ENCODE data around the gene DNAAF2.

The DNAAF2 gene

DNA sequence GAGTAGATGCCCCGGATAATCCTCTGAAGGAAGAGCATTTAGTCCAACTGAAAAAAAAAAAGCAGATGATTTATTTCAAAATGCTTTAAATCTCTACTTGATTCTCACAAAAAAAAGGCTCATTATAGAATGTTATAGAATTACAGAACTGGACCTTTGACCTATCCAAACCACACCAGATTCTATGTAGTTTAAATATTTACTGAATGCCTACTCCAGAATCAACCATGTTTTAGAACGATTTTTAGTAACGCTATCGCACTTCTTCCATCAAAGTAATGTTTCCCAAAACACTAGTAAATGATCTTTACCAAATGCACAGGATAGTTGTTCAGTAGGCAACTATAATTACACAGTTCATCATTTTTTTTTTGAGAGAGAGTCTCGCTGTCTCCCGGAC is 51.4 kb downstream of the DNAAF2 start:
- DNase-seq, result no peak

DNA sequence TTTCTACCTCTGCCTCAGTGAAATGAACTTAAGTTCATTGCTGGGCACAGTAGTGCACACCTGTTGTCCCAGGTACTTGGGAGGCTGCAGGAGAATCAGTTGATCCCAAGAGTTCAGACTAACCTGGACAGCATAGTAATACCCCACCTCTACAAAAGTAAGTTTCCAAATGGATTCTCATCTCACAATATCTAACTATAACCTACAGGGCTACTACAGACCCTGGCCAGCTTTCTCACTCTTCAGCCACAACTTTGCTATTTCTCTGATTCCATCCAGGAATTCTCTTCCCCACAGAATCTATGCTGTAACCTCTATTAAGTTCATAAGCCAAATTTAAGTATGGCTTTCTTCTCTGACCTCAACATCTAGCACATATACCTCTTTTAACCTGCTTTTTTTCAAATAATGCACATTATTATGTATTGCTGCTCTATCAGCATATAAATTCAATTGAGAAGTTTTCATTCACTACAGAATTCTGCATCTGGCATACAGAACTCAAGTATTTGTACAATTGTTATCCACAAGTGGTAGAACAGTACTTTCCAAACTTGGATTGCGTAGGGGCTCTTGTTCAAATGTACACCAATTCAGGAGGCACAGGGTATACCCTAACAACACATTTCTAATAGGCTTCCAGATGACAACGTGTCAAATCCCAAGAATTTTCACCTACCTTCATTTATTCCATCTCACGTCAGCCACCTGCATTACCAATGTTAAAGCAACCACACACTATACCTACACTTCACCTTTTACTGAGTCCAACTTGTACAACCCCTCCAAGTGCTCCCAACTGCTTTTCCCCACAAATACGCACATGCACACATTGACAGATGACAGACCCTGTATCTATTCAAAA is 52.7 kb downstream of the DNAAF2 start:
- no peak for DNase-seq

DNA sequence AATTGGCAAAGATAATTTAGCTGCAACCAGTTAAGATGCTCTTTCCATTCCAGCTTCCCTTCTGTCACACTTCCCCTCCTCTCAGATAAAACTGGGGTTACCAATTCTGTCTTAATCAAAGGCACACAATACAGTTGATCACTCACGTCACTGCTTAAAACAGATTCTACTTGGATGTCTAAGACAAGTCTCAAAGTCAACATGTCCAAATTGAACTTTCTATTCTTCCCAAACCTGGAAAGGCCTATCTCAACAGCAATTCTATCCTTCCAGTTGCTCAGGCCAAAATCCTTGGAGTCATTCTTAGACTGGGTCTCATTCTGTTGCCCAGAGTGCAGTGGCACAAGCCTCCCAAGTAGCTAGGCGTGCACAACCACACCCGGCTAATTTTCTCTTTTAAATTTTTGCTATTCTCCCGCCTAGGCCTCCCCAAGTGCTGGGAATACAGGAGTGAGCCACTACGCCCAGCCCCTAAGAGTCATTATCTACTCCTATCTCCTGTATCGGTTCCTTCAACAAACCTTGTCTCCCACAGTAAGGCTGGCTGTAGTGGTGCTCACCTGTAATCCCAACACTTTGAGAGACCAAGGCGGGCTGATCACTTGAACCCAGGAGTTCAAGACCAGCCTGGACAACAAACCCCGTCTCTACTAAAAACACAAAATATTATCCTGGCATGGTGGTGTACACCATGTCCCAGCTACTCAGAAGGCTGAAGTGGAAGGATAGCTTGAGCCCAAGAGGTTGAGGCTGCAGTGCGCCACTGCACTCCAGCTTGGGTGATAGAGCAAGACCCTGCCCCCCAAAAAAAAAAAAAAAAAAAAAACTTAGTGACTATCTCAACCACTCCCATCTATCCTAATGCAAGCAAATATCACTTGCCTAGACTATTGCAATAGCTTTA is 53.6 kb downstream of the DNAAF2 start:
- DNase-seq, result no peak

DNA sequence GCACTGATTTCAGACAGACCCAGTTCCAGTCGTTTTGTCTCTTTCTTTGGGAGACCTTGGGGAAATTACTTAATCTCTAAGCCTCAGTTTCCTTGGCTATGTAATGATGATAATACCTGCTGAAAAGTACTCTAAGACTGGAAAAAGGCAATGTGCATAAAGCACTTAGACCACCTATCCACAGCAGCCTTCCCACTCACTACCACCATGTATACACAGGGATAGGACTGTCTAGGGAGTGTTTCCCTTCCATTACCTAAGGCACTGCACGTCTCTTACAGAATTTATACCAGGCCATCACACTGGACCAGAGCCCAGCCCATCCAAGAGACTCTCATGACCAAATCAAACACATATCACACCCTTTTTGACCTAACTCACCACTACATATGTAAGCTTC is 55.2 kb downstream of the DNAAF2 start:
- DNase-seq, result no peak

DNA sequence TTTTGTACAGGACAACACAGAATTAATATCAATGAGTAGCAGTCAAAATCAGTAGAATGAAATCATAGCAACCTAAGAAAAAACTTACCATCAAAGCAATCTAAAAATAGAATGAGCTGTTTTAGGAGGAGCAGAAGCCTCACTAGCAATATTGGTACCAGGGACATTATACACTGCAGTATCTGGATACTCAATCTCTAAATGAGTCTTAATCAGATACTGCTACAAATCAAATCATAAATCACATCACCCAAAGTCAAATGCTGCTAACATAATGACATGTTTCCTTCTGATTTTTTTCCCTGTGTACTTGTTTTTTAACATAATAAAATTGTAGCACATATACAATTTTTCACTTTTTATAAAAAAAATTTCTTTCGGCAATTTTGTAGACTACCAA is 56.9 kb downstream of the DNAAF2 start:
- no peak for DNase-seq

Data from activated CD4-positive, alpha-beta T cell treated with anti-CD3 and anti-CD28 coated beads, Interleukin-2, amount 50 U/mL, for 16 hours (primary cell).